Adipose tissue (tissue), 3 donors: ENCODE results near the gene SMIM44. TPM values are rescaled to one million over a fixed set of nuclear protein-coding genes. Genes with fewer than 3 reads are reported as not detected.
"Not testable (repeated sequence)": the region's sequence is repeated elsewhere in the genome, so short reads cannot be mapped to it uniquely, and the experiment has no call there.

ENCODE experiments used
- H3K27ac ChIP-seq: one replicate; pipeline ENCODE4 v1.5.1; 2013; ENCODE audit warnings: low read depth, low read length
- WGBS, 3 donors: extraction: QIAGEN DNeasy Blood & Tissue Kit; methylation state at CpG; one replicate each; pipeline ENCODE4 v1.1.7; 2013; 5-methylcytosine and 5-hydroxymethylcytosine counted together
- polyA plus RNA-seq, 3 donors: library from polyadenylated mRNA; stranded (reverse); fragments of 200-250 nt; gene quantifications; one replicate each; pipeline ENCODE4 v1.2.3, GENCODE V29; 2013
- donor health status: healthy with polysubstance abuse.
- donor health status: Bipolar disorder and iron deficiency.
- donor health status: healthy.

Gene SMIM44
- polyA plus RNA-seq, 3 donors = not detected

DNA sequence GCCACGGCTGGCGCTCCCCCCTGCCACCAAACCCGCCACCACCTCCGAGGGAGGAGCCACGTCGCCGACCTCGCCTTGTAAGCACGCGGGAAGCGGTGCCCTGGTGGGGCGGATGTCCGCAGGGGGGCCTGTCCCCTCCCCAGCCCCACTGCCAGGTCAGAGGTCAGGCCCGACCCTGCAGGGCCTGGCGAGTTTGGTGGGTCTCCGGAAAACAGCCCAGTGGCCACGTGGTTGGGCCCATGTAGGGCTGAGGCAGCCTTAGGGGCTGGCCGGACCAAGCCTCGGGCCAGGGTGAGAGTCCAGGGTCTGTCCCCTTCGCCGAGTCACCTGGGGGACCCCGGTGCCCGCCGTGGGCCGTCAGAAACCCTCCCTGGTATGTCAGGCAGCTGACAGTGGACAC is 29.4 kb downstream of the SMIM44 start:
- no peak overlapping the region for H3K27ac ChIP-seq

DNA sequence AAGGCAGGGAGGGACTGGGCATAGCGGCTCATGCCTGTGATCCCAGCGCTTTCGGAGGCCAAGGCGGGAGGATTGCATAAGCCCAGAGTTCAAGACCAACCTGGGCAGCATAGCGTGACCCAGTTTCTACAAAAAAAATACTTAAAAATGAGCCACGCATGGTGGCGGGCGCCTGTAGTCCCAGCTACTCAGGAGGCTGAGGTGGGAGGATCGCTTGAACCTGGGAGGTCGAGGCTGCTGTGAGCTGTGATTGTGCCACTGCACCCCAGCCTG is 30.4 kb downstream of the SMIM44 start:
- H3K27ac ChIP-seq = not testable (repeated sequence)
- WGBS, 3 donors = 88 to 97% (median 96%) methylated on average over 10 of the region's 10 CpGs

More for the DNA sequence above, 29.4 kb downstream of the SMIM44 start:
- 90 to 91% (median 90%) methylated on average over 22 to 25 of the region's 25 CpGs for WGBS, 3 donors

DNA sequence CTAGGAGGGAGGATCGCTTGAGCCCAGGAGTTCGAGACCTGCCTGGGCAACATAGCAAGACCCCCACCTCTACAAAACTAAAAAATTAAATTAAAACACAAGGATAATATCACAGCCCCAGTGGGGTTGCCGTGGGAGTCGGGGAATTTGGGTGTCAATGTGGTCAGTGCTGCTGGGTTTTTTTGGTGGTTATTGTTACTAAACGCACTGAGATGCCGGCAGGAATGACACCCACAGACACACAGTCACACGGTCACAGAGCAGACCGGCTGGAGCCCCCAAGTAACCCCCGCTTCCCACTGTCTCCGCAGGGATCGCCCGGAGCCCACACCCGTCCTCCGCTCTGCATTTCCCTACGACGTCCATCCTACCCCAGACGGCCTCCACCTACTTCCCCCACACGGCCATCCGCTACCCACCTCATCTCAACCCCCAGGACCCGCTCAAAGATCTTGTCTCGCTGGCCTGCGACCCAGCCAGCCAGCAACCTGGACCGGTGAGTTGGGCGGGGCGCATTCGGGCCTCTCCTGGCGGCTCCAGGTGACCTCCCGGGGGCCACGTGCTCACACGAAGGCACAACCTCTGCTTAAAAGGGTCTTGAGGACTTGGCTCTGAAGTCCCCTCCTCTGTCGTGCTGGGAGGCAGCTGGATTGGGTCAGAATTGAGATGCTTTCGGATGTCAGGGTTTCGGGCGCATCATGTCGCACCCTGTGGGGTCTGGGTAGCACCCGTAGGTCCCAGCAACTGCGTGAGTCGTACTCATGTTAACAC is 30.9 kb downstream of the SMIM44 start:
- 92 to 93% (median 92%) methylated on average over 38 of the region's 38 CpGs for WGBS, 3 donors
- H3K27ac ChIP-seq = no peak overlapping the region

DNA sequence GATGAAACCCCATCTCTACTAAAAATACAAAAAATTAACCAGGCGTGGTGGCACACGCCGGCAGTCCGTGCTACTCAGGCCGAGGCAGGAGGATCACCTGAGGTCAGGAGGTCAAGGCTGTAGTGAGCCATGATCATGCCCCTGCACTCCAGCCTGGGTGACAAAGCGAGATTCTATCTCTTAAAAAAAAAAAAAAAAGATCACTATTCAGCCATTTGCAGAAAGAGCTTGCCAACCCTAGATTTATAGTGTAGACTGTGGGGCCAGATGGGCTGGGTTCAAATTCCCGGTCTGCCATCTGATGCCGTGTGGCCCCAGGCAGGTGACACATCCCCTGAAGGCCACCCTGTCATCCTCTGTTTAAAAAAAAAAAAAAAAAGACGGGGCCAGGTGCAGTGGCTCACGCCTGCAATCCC is 31.8 kb downstream of the SMIM44 start:
- H3K27ac ChIP-seq = no peak overlapping the region
- WGBS, 3 donors = 65 to 93% (median 89%) methylated on average over 10 of the region's 10 CpGs

DNA sequence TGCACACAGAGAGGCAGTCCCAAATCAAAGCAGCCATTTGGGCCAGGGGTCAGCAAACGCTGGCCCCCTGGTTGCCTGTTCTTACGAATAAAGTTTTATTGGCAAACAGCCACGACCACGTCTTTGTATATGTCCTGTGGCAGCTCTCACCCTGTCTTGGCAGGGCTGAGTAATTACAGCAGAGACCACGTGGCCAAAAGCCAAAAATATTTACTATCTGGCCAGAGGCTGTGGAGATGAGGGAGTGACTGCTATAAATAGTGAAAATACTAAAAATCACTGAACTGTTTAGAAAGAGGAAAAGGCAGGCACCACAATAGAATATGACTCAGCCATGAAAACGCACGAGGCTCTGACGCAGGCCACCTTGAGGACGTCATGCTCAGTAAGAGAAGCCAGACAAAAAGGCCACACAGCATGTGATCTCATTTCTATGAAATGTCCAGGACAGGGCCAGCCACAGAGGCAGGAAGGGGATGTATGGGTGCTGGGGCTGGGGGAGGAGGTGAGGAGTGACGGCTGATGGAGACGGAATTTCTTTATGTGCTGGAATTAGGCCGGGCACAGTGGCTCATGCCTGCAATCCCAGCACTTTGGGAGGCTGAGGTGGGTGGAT is 32.3 kb downstream of the SMIM44 start:
- no peak overlapping the region for H3K27ac ChIP-seq
- WGBS, 3 donors = 41 to 62% (median 45%) methylated on average over 12 of the region's 12 CpGs

DNA sequence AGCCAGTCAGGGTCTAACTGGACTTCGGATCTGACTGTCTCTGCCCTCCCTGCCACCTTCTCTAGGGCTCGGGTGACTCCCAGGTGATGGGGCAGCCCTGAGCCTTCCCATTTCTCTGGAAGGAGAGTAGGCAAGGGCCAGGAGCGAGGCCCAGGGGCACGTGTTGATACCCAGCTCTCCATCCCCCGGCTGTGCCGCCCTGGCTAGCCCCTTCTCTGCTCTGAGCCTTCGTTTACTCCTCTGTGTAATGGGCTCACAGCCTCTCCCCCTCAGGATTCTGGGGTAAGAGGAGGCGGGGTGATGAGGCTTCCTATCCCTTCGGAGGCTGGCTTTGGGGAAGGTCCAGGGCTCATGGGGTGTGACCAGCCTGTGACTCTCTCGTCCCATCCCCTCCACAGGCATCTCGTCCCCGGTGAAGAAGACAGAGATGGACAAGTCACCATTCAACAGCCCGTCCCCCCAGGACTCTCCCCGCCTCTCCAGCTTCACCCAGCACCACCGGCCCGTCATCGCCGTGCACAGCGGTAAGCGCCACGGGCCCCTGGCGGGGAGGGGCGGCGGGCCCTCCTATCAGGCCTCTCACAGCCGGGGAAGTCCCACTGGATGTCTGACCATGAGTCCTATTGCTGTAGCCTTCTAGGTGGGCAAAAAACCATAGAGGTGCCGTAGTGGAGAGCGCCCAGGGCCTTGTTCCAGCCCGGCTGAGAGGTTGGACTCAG is 34.5 kb downstream of the SMIM44 start:
- 93 to 94% (median 94%) methylated on average over 28 of the region's 28 CpGs for WGBS, 3 donors
- H3K27ac ChIP-seq = no peak overlapping the region

DNA sequence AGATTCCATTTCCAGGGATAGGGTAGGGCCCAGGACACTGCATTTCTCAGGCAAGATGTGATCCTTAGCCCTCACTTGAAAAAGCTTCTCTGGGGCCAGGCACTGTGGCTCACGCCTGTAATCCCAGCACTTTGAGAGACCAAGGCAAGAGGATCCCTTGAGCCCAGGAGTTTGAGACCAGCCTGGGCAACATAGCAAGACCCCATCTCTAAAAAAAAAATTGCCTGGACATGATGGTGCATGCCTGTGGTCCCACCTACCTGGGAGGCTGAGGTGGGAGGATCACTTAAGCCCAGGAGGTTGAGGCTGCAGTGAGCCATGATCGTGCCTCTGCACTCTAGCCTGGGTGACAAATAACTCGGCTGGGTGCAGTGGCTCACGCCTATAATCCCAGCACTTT is 36.6 kb downstream of the SMIM44 start:
- WGBS, 3 donors = 95 to 98% (median 96%) methylated on average over 4 of the region's 4 CpGs
- H3K27ac ChIP-seq = not testable (repeated sequence)

DNA sequence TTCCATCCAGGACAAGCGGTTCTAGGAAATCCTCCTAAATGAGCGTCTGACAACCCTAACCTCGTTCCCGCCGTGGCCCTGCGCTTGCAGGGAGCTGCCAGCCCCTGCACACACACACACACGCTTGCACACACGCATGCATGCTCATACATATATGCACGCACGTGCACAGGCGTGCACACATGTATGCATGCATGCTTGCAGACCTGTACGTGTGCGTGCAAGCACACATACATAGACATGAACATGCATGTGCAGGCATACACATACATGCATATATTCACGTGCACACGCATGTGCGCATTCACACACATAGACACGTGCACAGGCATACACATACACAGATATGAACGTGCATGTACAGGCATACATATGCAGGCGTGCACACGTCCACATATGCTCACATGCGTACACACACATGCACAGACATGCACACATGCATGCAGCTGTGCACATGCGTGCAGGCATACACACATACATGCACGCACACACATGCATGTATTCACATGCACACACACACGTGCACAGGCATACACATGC is 38.5 kb downstream of the SMIM44 start:
- 66 to 78% (median 69%) methylated on average over 24 of the region's 24 CpGs for WGBS, 3 donors
- no peak overlapping the region for H3K27ac ChIP-seq

GRCh38 chr19:3443840-3444694 is 39.2 kb downstream of the SMIM44 start:
- WGBS, 3 donors = 39 to 58% (median 40%) methylated on average over 31 to 33 of the region's 33 CpGs
- H3K27ac ChIP-seq = no peak overlapping the region

DNA sequence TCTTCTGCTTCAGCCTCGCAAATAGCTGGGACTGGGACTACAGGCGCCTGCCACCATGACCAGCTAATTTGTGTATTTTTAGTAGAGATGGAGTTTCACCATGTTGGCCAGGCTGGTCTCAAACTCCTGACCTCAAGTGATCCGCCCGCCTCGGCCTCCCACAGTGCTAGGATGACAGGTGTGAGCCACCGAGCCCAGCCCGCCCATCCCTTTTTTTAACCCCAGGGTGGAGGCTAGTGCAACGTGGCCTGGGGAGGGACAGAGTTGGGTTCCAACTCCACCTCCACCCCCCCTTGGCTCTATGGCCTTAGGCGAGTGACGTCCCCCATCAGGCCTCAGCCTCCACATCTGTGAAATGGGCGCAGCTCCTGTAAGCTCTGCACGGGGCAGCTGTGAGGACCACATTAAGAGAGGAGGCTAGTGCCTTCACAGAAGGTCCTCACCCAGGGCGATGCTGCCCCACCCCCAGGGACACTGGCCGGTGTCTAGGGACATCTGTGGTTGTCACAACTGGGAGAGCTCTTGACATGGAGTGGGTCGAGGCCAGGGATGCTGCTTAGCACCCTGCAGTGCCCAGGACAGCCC is 40.7 kb downstream of the SMIM44 start:
- WGBS, 3 donors = 82 to 92% (median 90%) methylated on average over 14 to 15 of the region's 15 CpGs
- no peak overlapping the region for H3K27ac ChIP-seq

- 82 to 86% (median 83%) methylated on average over 11 to 14 of the region's 14 CpGs for WGBS, 3 donors
- no peak overlapping the region for H3K27ac ChIP-seq
Measured at GRCh38 chr19:3441986-3442329, 41.3 kb downstream of the SMIM44 start.

DNA sequence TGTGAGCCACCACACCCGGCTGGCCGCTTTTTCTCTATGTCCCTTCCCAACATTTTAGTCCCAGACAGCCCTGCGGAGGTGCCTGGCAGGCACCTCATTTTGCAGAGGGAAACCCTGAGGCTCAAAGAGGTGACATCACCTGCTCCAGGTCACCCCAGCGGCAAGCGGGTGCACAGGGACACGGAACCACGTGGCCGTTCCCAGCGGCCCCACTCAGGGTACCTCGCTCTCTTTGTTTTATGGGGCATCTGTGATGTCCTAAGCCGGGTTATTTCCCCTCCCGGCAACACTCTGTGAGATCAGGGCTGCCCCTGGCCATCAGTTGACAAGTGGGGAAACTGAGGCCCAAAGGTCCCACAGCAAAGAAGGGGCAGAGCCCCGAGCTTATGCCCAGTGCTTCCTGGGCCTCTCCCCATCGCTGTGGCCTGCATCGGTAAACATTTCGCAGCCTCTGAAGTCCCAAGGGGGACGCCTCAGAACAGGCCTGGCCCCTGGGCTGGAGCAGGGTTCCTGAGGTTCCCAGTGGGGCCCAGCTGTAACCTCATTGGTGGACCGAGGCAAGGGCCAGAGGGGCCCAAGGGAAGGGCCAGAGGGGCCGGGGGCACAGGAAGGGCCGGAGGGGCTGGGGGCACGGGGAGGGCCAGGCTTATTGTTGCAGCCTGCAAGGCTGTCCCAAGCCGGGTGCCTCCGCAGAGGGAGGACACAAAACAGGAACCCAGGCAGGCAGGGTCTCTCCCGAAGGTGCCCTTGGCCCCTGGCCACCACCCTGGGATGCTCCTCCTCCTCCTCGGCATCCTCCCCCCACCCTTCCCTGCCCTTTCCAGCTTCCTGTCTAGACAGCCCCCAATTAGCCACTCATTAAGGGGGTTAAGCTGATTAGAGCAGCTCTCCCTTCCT is 41.9 kb downstream of the SMIM44 start:
- no peak overlapping the region for H3K27ac ChIP-seq
- WGBS, 3 donors = 74 to 81% (median 76%) methylated on average over 25 of the region's 25 CpGs

- no peak overlapping the region for H3K27ac ChIP-seq
- WGBS, 3 donors = 73 to 76% (median 74%) methylated on average over 13 of the region's 13 CpGs
Measured at GRCh38 chr19:3440082-3440481, 43.2 kb downstream of the SMIM44 start.

- H3K27ac ChIP-seq = peak overlapping the region; percentile 67
- 3 to 22% (median 4%) methylated on average over 65 to 67 of the region's 67 CpGs for WGBS, 3 donors
Measured at GRCh38 chr19:3434630-3435553, 48.3 kb downstream of the SMIM44 start.

- 92 to 95% (median 93%) methylated on average over 11 of the region's 11 CpGs for WGBS, 3 donors
- peak overlapping the region; percentile 40 for H3K27ac ChIP-seq
Measured at GRCh38 chr19:3433805-3434540, 49.3 kb downstream of the SMIM44 start.

DNA sequence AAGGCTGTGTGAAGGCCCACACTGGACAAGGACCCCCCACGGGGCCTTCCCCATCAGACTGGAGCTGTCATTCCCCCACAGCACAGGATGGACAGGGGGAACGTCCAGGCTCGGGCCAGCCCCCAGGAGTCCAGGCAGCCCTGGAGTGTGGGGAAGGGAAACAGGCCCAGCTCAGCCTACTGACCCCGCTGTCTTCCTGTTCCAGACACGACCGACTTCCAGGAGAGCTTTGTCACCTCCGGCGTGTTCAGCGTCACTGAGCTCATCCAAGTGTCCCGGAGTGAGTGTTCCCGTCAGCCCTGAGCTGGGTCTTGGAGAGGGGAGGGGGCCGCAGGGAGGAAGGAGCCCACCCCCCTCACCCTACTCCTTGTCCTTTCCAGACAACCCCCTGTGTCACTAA is 49.9 kb downstream of the SMIM44 start:
- 75 to 83% (median 78%) methylated on average over 11 to 12 of the region's 12 CpGs for WGBS, 3 donors

More for the DNA sequence above, 49.9 kb downstream of the SMIM44 start:
- H3K27ac ChIP-seq = peak overlapping the region; percentile 40
